ENCODE measurements around the gene GARIN5B. TPM values are rescaled to one million over a fixed set of nuclear protein-coding genes. Genes with fewer than 3 reads are reported as not detected.

Gene GARIN5B
- total RNA-seq, 1 experiment from 2014 or later = not detected

DNA sequence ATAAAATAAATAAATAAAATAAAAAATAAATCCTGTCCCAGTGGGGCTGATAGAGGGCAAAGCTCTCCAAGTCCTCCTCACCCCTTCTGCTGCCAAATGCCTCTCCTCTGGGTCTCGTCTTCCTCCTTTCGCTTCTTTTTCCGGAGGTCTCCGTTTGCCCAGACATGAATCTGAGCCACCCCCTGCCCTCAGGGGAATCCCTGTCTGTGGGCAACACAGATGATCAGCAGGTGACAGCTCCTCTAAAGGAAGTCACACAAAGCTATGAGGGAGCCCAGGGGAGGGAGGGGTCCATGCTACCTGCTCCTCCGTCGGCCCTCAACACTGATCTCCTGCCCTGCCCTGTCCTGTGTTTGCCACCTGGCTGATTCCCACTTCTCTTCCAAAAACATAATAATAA, 38.4 kb downstream of the GARIN5B start:
- DNase-seq (ENCODE audit: low spot score) = no peak

- DNase-seq (ENCODE audit: low spot score) = no peak
Observed at GRCh38 chr19:55322204-55322885, 40.7 kb downstream of the GARIN5B start.

GRCh38 chr19:55321466-55322137, 41.5 kb downstream of the GARIN5B start:
- no peak for DNase-seq (ENCODE audit: low spot score)

DNA sequence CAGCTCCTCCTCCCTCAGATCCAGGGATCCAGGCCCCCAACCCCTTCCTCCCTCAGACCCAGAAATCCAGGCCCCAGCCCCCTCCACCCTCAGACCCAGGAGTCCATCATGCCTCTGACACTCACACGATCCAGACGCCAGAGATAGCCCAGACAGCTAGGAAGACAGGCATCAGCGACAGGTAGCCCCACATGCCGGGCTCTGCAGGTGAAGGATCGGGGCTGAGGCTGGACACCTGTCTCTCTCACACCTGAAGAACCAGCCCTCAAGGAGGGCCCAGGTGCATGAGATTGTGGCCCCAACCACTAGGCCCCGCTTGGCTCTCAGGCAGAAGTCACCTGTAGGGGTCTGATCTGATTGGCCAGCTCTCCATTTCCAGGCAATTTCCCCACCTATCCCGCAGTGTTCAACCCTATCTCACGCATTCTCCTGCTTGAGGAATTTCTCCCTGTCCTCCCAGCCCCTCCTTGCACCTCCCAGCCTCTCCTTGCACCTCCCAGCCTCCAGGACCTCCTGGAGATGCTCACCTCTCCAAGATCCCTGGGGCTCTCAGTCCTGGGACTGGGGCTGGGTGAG, 42.1 kb downstream of the GARIN5B start:
- no peak for DNase-seq (ENCODE audit: low spot score)

- no peak for DNase-seq (ENCODE audit: low spot score)
Observed at GRCh38 chr19:55319785-55320184, 43.3 kb downstream of the GARIN5B start.

DNA sequence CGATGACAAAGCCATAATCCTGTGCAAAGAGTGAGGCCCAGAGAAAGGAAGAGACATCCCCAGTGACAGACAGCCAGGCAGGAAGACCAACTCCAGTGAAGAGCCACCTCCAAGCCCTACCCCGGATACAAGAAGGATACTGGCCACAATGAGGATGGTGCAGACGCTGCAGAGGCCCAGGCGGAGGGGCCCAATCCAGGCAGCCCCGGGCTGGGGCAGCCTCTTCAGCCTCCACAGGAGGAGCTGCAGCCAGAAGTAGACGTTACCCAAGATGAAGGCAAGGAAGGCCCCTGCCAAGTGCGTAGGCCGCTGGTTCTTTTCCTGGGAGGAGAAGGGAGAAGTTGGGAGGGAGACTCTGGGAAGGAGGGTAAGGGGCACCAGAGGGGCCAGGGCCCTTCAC, 46.4 kb downstream of the GARIN5B start:
- DNase-seq (ENCODE audit: low spot score) = no peak

- no peak for DNase-seq (ENCODE audit: low spot score)
Observed at GRCh38 chr19:55315956-55316525, 47.0 kb downstream of the GARIN5B start.

GRCh38 chr19:55314396-55314795, 48.7 kb downstream of the GARIN5B start:
- DNase-seq (ENCODE audit: low spot score) = no peak

GRCh38 chr19:55312621-55313512, 50.2 kb downstream of the GARIN5B start:
- no peak for DNase-seq (ENCODE audit: low spot score)

- no peak for DNase-seq (ENCODE audit: low spot score)
Observed at GRCh38 chr19:55311797-55312196, 51.3 kb downstream of the GARIN5B start.

GRCh38 chr19:55311397-55311796, 51.7 kb downstream of the GARIN5B start:
- no peak for DNase-seq (ENCODE audit: low spot score)

GRCh38 chr19:55310498-55310897, 52.6 kb downstream of the GARIN5B start:
- no peak for DNase-seq (ENCODE audit: low spot score)

DNA sequence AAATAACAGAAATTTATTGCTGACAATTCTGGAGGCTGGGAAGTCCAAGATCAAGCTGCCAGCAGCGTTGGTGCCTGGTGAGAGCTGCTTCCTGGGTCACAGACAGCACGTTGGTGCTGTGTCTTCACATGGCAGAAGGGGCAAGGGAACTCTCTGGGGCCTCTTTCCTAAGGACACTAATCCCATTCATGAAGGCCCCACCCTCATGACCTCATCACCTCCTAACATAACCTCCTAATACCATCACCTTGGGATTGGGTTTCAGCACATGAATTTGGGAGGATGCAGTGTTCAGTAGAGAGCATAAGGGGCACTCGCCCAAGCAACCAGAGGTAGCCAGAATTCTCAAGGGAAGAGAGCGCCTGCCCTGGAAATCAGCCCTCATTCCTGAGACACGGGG, 53.6 kb downstream of the GARIN5B start:
- DNase-seq (ENCODE audit: low spot score) = no peak

DNA sequence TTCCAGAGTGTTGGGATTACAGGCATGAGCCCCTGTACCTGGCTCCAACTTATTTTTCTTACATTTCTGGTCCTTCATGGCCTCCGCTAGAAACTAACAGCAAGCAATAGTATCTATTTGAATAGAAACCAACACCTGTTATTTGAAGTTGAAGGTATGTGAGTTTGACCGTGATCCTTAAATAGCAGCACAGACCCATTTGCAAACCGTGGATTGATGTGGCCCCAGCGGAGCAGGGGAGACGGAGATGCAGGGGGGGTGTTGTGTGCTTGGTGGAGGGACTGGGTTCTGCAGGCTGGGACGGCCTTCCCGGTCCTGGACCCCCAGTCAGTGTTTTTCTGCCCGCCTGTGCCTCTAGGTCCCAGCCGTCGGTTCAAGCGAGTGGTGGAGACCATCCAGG, 54.8 kb downstream of the GARIN5B start:
- DNase-seq (ENCODE audit: low spot score) = no peak

GRCh38 chr19:55306712-55307111, 56.3 kb downstream of the GARIN5B start:
- DNase-seq (ENCODE audit: low spot score) = no peak

DNA sequence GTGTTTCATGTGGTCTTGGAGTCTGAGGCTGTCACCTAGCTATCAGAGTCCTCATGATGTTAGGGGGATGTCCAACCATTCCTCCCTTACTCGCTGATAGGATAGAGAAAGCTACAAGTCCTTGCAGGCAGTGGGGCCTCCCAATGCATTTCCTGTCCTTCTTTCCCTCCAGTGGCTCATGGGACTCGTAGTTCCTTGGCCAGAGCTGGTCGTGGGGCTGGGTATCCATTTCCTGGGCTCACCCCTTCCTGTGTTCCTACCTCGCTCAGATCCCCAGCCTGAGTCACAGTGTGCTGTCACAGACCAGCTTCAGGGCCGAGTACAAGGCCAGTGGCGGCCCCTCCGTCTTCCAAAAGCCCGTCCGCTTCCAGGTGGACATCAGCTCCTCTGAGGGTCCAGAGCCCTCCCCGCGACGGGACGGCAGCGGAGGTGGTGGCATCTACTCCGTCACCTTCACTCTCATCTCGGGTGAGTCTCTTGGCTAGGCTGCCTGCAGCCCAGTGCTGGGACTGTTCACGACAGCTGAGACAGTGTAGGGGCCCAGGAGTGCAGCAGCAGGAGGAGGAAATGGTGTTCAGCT, 57.0 kb downstream of the GARIN5B start:
- DNase-seq (ENCODE audit: low spot score) = peak; percentile 46

DNA sequence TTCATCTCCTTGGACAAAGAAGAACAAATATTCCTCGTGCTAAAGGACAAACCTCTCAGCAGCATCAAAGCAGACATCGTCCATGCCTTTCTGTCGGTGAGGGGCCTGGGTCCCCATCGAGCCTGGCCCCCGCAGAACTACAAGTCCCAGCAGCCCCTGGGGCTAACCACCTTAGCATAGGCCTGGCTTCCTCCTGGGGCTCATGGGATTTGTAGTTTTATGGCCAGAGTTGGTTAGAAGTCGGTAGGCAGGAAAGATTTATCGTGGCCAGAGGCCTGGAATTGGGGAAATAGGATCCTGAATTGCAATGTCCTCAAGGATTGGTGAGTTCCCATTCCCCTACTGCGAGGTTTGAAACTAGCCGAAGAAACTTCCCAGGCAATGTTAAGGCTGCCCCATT, 57.6 kb downstream of the GARIN5B start:
- DNase-seq (ENCODE audit: low spot score) = peak; percentile 46

DNA sequence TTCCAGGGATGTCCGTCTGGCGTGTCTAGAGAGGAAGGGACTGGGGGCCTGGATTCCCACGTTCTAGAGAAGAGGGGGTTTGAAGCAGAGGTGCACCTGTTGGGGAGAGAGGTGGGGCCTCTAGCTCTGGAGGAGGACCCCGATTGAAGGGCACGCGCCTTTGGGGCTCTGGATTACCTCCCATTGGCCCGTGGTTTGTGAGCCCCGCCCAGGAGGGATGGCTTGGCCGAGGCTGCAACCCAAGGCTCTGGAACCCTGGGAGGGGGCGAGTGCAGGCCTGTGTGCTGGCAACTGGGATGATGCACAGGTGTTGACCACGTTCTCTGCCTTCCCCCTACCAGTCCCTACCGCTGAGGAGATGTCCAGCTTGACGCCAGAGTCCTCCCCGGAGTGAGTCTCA, 58.1 kb downstream of the GARIN5B start:
- DNase-seq (ENCODE audit: low spot score) = no peak
